Right ventricle myocardium superior (tissue), 1 donor: ENCODE measurements around the gene KCNIP4. TPM values are rescaled to one million over a fixed set of nuclear protein-coding genes. Genes with fewer than 3 reads are reported as not detected.
"Not testable (repeated sequence)": the region's sequence is repeated elsewhere in the genome, so short reads cannot be mapped to it uniquely, and the experiment has no call there.

Source experiments
- ATAC-seq: fragments of 200-7000 bp; cut with Tn5 transposase; one replicate; pipeline ENCODE4 v1.9.1; 2020; ENCODE audit warnings: mild to moderate bottlenecking; ENCODE audit not compliant: poor library complexity
- DNase-seq: peaks from one replicate; pipeline ENCODE4 v3.0.0-alpha.2; 2020
- intact Hi-C: fragments of 100-400 bp; cut with DNase I; formaldehyde crosslinking; loops from one replicate; pipeline ENCODE4 v1.11.2; 2022
- total RNA-seq: library from RNA; stranded (reverse); fragmentation: NEBNext Ultra II Directional; extraction: Animal tissue kit (Norgen Biotek cat#: 25700); gene quantifications from one replicate; pipeline ENCODE4 v1.2.1, GENCODE V29; 2021
- donor health status: DM: no; HTN: yes; CAD: no; lungs with severe emphysema.

Gene KCNIP4
- total RNA-seq, 1 donor from 2014 or later, result not detected

- no peak for DNase-seq
- intact Hi-C loops, result no loop called here
- no peak for ATAC-seq
Measured at GRCh38 chr4:21374641-21375368, 573.8 kb downstream of the KCNIP4 start.

DNA sequence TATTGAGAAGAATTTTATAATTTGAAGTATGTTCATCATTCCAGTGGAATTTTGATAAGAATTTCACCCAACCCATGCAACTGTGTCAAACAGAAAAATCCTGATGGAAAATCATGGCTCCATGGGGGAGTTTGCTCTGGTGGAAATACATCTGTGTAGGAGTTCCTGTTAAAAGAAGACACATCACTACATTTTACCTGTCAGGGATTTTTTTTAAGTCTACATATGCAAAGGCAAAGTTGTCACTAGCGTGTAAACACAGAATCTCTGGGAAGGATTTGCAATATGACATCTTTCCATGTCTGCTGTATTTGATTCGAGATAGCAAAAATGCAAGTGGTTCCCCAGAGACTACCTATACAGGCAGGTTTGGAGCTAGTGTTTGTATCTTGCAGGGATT is 581.0 kb downstream of the KCNIP4 start:
- intact Hi-C loops, result no loop called here
- ATAC-seq (no peak), DNase-seq (no peak)

- intact Hi-C loops, result no loop called here
- DNase-seq (no peak), ATAC-seq (no peak)
Measured at GRCh38 chr4:21366840-21367239, 581.7 kb downstream of the KCNIP4 start.

DNA sequence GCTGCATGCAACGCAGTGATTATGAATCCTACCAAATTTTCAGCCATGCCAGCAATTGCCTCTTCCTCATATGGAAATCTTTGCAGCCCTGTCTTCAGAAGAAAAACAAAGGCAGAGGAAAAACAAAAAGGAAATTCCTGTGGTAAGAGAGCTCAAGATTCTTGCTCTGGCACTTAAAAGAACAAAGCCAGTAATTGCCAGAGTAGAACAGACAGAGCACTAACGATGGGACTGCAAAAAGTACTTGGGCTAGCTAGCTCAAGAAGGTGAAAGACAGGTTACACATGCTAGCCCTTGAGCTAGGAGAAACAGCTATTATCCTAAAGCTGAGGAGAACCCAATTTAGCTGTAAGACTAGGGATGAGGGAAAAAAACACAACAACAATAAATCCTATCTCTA is 582.3 kb downstream of the KCNIP4 start:
- DNase-seq, result no peak
- intact Hi-C loops, result no loop called here
- no peak for ATAC-seq

DNA sequence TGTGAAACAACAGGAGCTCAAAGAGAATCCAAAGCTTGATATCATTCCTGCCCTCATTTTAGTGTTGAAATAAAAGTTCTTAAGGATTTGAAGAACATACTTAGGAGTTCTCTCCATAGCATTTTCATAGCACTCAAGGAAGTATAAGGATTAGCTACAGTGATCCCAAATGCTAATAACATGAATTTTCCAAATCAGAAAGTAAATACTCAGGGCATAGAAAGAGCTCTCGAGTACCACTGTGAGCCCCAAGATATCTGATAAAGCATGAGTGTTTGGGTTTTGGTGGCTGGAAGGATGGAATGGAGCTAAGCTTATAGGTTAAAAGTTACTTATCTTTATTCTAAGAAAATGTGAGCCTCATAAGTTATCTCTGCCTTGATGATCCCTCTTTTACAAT is 584.9 kb downstream of the KCNIP4 start:
- no peak for ATAC-seq
- DNase-seq, result no peak
- intact Hi-C loops, result no loop called here

DNA sequence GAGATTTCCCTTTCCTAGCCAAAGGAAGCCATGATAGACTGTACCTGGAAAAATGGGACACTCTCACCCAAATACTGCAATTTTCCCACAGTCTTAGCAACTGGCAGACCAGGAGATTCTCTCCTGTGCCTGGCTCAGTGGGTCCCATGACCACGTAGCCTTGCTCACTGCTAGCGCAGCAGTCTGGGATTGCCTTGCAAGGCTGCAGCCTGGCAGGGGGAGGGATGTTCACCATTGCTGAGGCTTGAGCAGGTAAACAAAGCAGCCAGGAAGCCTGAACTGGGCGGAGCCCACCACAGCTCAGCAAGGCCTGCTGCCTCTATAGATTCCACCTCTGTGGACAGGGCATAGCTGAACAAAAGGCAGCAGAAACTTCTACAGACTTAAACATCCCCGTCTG is 596.2 kb downstream of the KCNIP4 start:
- ATAC-seq, DNase-seq, intact Hi-C loops: not testable (repeated sequence)

DNA sequence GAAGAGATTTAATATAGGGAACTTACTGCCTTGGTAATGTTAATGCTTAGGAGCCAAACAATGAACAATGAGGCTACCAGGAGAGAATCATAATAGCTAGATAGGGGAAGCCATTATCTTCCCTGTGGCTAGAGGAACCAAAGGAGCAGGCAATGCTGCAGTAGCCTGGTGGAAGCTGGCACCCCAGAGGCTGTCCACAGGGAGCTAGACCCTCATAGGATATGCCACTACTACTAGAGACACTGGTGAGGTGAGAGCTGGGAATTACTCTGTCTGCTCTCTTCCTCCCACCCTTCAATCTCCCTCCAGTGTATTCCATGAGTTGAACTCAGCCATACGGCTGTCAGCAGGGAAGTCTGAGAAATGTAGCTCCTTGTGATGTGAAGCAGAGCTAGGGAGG is 601.4 kb downstream of the KCNIP4 start:
- ATAC-seq (no peak), DNase-seq (no peak)
- intact Hi-C loops, result no loop called here

DNA sequence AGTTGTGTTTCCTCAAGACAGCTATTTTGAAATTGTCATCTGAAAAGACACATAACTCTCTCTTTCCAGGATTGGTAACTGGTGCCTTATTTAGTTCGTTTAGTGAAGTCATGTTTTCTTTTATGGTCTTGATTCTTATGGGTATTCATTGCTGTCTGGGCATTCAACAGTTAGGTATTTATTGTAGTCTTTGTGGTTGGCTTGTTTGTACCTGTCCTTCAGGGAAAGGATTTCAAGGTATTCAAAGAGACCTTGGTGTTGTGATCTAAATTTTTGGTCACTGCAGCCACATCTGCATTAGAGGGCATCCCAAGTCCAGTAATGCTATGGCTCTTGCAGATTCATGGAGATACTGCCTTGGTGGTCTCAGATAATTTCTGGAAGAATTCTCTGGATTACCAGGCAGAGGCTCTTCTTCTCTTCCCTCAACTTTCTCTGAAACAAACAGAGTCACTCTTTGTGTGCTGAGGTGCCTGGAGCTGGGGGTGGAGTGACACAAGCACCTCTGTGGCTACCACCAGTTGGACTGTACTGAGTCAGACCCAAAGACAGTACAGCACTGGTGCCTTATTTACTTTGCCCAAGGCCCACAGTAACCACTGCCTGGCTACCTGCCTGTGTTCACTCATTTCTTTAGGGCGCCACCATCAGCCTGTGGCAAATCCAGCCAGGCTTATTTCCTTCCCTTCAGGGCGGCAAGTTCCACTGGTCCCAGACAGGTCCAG is 620.4 kb downstream of the KCNIP4 start:
- ATAC-seq, result no peak
- DNase-seq, result no peak
- intact Hi-C loops, result no loop called here

GRCh38 chr4:21320034-21320433 is 628.5 kb downstream of the KCNIP4 start:
- ATAC-seq (no peak), DNase-seq (no peak)
- intact Hi-C loops, result no loop called here

DNA sequence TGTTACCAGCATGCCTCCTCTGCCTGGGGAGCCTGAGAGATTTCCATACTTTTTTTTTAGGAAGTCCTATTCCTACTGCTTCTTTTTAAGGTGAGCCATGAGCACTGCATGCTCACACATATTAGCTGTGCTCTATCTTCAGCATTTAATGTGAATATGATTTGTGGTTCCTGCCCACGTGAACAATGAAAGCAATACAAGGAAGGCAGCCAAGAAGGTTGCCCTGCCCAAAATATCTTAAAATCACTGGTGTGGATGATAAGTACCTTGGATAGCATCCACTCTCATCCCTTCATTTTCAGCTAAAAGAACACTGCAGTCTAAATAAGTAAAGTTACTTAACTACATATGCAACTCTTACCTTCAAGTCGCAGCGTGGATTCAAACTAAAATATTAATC is 640.9 kb downstream of the KCNIP4 start:
- DNase-seq (no peak), ATAC-seq (no peak)
- intact Hi-C loops, result no loop called here

DNA sequence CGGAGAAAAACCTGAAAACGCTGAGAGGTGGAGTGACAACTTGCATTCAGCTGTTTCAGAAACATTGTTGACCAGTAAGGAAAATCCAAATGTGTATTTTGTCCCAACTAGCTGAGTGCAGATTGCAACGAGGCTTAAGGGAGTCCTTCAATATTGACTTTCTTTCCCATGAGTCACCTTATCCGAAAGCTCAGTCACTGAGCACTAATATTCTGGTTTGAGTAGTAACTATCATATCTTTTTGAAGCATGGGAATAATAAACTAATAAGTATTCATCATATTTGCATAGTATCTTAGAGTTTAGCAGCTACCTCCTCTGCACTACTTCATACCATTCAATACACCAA is 644.1 kb downstream of the KCNIP4 start:
- DNase-seq (no peak), ATAC-seq (no peak)
- intact Hi-C loops, result no loop called here

DNA sequence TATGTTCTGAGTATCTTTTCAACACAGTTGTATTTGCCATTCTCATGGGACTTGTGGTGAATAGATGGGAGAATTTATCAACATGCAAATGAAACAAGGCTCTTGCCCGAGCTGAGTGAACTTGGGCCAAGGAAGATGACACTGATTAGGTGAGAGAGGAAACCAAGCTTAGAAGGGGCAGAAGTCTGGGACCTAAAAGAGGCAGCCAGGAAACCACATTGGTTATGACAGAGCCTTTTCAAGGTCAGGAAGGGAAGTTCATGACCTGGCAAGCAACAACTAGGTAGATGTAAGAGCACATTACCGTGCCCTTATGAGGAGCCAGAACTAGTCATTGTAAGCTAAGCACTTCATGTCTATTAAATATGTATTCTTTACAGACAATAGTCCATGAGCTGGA is 658.0 kb downstream of the KCNIP4 start:
- ATAC-seq, result no peak
- intact Hi-C loops, result no loop called here

DNA sequence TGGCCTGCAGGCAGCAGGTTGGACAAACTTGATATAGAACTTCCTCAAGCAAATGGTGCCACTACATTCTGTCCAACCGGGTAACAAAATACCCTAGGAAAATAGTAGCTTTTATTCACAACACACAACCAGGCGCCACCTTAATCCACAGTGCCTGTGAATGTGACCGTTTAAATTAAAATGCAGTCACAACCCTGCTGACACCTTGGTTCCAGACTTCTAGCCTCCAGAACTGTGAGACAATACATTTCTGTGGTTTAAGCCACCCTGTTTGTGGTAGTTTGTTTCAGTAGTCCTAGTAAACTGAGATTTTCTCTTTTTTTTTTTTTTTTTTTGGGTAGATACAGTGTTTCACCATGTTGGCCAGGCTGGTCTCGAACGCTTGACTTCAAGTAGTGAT is 672.5 kb downstream of the KCNIP4 start:
- ATAC-seq, result no peak
- intact Hi-C loops, result no loop called here

More for the DNA sequence above, 658.0 kb downstream of the KCNIP4 start:
- DNase-seq, result no peak

DNA sequence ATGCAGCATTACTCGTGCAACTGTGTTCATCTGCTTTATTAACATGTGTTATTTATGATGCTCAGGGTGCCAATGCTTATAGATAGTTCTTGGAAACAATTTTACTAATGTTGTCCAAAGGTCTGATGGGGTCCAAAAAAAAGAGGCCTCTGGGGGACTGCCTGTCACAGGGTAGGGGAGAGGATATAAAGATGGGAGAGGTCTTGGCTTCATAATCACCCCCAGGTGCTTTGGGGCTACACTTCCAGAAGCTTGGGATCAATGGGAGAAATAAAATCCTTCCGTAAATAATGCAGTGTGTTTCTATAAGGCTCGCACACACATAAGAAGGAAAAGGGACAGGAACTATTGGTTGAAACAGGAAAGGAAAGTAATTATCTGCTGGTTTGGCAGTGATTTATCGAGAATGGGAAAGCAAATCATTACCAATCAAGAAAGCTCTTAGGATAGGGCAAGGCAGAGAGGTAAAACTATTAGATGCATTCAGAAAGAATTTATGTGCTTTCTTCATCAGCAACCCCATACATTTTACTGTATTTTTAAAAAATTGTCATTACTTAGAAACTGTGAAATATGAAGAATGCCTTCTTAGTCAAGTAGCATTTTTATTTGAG is 677.0 kb downstream of the KCNIP4 start:
- DNase-seq (no peak), ATAC-seq (no peak)
- intact Hi-C loops, result no loop called here

More for the DNA sequence above, 672.5 kb downstream of the KCNIP4 start:
- DNase-seq, result no peak

DNA sequence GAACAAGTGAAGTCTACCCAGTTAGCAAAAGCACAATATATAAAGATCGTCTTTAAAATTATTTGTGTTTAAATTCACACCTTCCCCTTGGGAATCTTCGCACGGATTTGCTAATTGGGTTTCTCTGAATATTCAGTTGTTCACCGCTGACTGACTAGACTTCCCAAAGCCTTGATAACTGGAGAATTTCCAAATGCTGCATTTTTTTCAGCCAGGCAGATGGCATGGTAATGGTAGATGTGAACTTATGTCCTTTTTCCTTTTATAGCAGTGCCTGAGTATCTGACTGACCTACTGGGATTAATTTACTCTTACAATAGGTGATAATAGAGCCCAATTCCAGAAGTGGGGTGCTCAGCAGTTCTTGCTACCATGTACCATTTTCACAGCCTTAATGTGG is 700.2 kb downstream of the KCNIP4 start:
- DNase-seq (no peak), ATAC-seq (no peak)
- intact Hi-C loops, result no loop called here

GRCh38 chr4:21242163-21242562 is 706.4 kb downstream of the KCNIP4 start:
- ATAC-seq (no peak), DNase-seq (no peak)
- intact Hi-C loops, result no loop called here

DNA sequence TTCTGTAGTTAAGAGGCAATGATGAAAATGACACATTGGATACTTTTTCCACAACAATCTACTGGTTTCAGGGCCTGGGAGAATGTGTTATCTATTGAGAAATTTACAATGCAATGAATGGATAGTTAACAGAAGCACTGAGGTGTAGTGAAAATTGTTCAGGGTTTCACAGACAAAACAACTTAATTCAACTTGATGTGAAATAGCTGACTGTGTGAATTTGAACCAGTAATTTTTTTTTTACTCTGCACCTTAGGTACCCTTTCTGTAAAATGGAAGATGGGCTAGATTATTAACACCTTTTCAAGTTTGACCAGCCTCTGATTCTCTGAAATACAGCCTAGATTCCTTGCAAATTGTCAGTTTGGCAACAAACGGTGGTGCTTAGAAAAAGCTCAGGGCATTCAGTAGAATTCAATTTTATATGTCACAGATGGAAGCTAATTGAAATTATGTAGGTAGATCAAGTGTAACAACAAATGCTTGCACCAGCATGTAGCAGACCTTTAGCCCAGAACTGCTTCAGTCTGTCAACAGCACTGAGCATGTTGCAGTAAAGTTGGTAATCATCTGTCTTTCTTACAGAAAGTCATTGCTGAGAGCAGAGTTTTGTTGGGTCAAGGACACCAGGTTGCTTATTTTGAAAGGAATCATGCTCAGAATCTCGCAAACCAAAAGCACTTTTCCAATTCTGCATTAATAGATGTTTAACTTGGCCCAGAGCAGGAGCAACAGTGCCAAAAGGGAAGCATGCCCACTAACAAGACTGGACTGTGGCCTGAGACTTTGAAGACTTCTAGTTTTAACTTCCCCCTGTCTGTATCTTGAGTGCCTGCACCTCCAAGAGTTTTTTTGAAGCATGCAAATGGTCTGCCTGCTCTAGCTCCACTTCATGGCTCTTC is 721.7 kb downstream of the KCNIP4 start:
- ATAC-seq, result no peak
- intact Hi-C loops, result no loop called here
- DNase-seq, result no peak

DNA sequence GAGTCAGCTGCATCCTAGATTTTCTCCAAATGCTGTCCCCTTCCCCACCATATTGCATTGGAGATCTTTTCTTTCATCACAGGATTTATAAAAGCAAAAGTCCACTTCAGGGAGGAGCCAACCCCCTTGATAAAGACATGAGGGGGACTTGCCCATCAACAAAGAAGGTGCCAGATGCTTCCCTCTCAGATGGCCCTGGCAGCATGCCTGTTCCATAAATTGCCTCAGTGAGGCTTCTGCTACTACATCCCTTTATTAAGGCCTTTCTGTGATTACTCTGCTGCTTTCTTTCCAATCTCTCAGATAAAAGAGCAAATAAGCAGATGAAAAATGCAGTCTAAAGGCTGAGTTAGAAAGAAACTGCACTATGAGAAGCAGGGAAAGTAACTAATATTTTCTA is 736.7 kb downstream of the KCNIP4 start:
- intact Hi-C loops, result no loop called here
- no peak for DNase-seq
- ATAC-seq, result no peak

GRCh38 chr4:21209860-21210259 is 738.7 kb downstream of the KCNIP4 start:
- no peak for ATAC-seq
- intact Hi-C loops, result no loop called here
- DNase-seq, result no peak
